Dendritic cell treated with granulocyte-macrophage colony-stimulating factor and Interleukin-4, amounts not matched to agents 40 ng/mL and 50 ng/mL, for 4 days (primary cell): Measurements from ENCODE around the gene OR5T3.
"Not testable (repeated sequence)": the region's sequence is repeated elsewhere in the genome, so short reads cannot be mapped to it uniquely, and the experiment has no call there.

Experiments
- H3K27ac Mint-ChIP-seq: one replicate; pipeline ENCODE4 v1.8.0; 2022; ENCODE audit warnings: mild to moderate bottlenecking, mixed read lengths
- H3K27me3 Mint-ChIP-seq: one replicate; pipeline ENCODE4 v1.8.0; 2022; ENCODE audit warnings: mild to moderate bottlenecking, mixed read lengths
- H3K36me3 Mint-ChIP-seq: one replicate; pipeline ENCODE4 v1.8.0; 2022; ENCODE audit warnings: low read depth, mixed read lengths
- H3K4me1 Mint-ChIP-seq: one replicate; pipeline ENCODE4 v1.8.0; 2022; ENCODE audit warnings: low read depth, mixed read lengths
- H3K4me3 Mint-ChIP-seq: one replicate; pipeline ENCODE4 v1.8.0; 2022; ENCODE audit warnings: mild to moderate bottlenecking, moderate library complexity, mixed read lengths
- H3K9me3 Mint-ChIP-seq: one replicate; pipeline ENCODE4 v1.8.0; 2022; ENCODE audit warnings: mixed read lengths
- intact Hi-C: fragments of 100-400 bp; cut with micrococcal nuclease; formaldehyde crosslinking; loops from one replicate; pipeline ENCODE4 v1.15.0; 2022

OR5T3 gene

DNA sequence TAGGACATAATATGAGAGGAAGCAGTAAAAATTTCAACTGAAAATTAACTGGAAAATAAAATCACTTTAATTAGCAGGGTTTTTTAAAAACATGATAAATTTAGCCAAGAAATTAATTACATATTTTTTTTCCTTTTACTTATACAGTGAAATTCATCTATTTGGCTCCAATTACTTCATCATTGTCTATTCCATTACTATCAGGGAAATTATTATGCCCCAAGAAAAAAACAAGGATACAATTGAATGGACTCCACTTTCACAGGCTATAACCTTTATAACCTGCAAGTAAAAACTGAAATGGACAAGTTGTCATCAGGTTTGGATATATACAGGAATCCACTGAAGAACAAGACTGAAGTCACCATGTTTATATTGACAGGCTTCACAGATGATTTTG, at the start of gene OR5T3:
Gene OR5T3 (plus strand): TSS at position 301 of the 400 bp plus-strand sequence. CDS start 0 bp downstream, at position 301.
- Mint-ChIP-seq H3K9me3 (peaks cover 19% of the 10 kb centered on the region), H3K27me3 (no peaks in the 10 kb centered on the region), H3K27ac (no peak within 1 kb of the TSS), H3K4me1 (no peaks in the 10 kb centered on the region), H3K4me3 (no peak within 1 kb of the TSS), H3K36me3 (no peaks in the 10 kb centered on the region)
- intact Hi-C loops = no loop called here

DNA sequence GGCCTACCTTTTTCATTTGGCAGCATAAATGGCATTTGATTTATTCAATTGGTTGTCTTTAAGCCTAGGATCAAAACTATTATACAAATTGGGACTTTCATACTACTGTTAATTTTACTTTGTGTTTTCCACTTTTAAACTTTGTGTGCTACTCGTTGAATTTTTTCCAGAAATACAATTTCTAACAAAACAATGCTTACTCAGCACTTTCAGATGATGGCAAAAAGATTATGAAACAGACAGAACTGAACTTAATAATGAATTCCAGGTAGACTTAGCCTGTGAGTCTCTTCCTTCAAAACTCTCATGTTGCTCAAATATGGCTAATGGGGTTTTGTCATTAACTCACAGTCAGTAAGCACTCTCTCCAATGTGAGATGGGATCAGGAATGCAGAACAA, 44.3 kb upstream of the OR5T3 start:
- Mint-ChIP-seq H3K9me3 (peaks cover 39% of the 10 kb centered on the region), H3K36me3 (no peaks in the 10 kb centered on the region), H3K4me1 (no peaks in the 10 kb centered on the region), H3K27me3 (no peaks in the 10 kb centered on the region), H3K4me3 (no peak overlapping the region), H3K27ac (no peak overlapping the region)
- intact Hi-C loops = no loop called here

DNA sequence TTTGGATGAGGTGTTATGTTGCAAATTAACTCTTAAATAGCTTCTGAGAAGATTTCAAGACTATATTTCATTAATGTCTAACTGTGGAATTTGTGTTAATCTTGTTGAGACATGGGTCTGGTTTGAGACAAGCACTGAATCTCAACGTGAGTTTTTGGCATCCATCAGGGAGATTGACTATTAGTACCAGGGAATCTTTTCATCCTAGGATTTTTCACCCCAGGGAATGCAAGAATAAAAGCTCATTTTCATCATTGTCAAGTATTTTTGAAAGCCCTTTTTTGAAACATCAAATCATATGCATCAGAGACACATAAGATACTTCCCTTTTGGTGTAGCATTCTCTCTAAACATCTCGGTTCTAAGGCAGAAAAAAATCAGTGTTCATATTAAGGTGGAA, 37.5 kb upstream of the OR5T3 start:
- intact Hi-C loops = no loop called here
- H3K4me3 Mint-ChIP-seq = no peak overlapping the region
- H3K36me3 Mint-ChIP-seq = no peaks in the 10 kb centered on the region
- H3K4me1 Mint-ChIP-seq = no peaks in the 10 kb centered on the region
- H3K27me3 Mint-ChIP-seq = no peaks in the 10 kb centered on the region
- no peak overlapping the region for H3K27ac Mint-ChIP-seq
- H3K9me3 Mint-ChIP-seq = peaks cover 46% of the 10 kb centered on the region

GRCh38 chr11:56219735-56220134, 32.3 kb upstream of the OR5T3 start:
- intact Hi-C loops, H3K36me3 Mint-ChIP-seq, H3K4me1 Mint-ChIP-seq, H3K27me3 Mint-ChIP-seq, H3K4me3 Mint-ChIP-seq, H3K27ac Mint-ChIP-seq: not testable (repeated sequence)
- peaks cover 68% of the 10 kb centered on the region for H3K9me3 Mint-ChIP-seq

- Mint-ChIP-seq H3K9me3 (peaks cover 30% of the 10 kb centered on the region), H3K36me3 (no peaks in the 10 kb centered on the region), H3K4me1 (no peaks in the 10 kb centered on the region), H3K27ac (no peak within 1 kb of the TSS), H3K4me3 (no peak within 1 kb of the TSS), H3K27me3 (no peaks in the 10 kb centered on the region)
- intact Hi-C loops = no loop called here
These were observed 17.9 kb upstream of the OR5T3 start, which contains the start of gene OR5T2 for GRCh38 chr11:56234155-56234554. OR5T2 (minus strand) TSS chr11:56234255; CDS start chr11:56233062, 1,193 bp downstream.

- Mint-ChIP-seq H3K27ac (no peak overlapping the region), H3K36me3 (no peaks in the 10 kb centered on the region), H3K4me1 (no peaks in the 10 kb centered on the region), H3K4me3 (no peak overlapping the region), H3K27me3 (no peaks in the 10 kb centered on the region), H3K9me3 (peaks cover 47% of the 10 kb centered on the region)
- intact Hi-C loops = no loop called here
These were observed 19.0 kb downstream of the OR5T3 start for GRCh38 chr11:56271092-56271491.

GRCh38 chr11:56273854-56274253, 21.8 kb downstream of the OR5T3 start, which contains the start of gene OR5T1:
OR5T1 (plus strand) TSS chr11:56274154; CDS start chr11:56275639, 1,485 bp downstream.
- Mint-ChIP-seq H3K4me1 (no peaks in the 10 kb centered on the region), H3K27ac (no peak within 1 kb of the TSS), H3K36me3 (no peaks in the 10 kb centered on the region), H3K27me3 (no peaks in the 10 kb centered on the region), H3K4me3 (no peak within 1 kb of the TSS), H3K9me3 (peaks cover 36% of the 10 kb centered on the region)
- intact Hi-C loops = no loop called here

- no peaks in the 10 kb centered on the region for H3K4me1 Mint-ChIP-seq
These were observed 40.1 kb downstream of the OR5T3 start, which contains the start of gene OR8H1 for GRCh38 chr11:56292154-56292553. OR8H1 (minus strand) TSS chr11:56292254; CDS start chr11:56291062, 1,192 bp downstream.

DNA sequence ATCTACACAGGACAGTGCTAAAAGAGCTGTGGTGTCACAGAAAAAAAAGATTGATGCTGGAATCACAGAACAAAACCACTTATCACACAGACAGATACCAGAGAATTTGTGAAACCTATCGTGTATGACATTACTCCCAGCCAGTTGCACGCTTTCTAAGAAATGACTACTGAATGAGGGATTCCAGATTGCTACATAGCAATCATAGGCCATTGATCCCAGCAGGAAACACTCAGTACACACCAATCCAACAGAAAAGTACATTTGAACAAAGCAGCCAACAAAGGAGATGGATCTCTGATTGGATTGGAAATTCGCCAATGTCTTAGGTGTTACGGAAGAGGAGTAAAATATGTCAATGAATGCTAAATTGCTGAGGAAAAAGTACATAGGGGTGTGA, 44.8 kb downstream of the OR5T3 start:
- H3K4me1 Mint-ChIP-seq = no peaks in the 10 kb centered on the region
- intact Hi-C loops = no loop called here
- no peaks in the 10 kb centered on the region for H3K36me3 Mint-ChIP-seq
- no peak overlapping the region for H3K4me3 Mint-ChIP-seq
- H3K27ac Mint-ChIP-seq = no peak overlapping the region
- H3K27me3 Mint-ChIP-seq = no peaks in the 10 kb centered on the region
- H3K9me3 Mint-ChIP-seq = peaks cover 9% of the 10 kb centered on the region

More at GRCh38 chr11:56292154-56292553, 40.1 kb downstream of the OR5T3 start, which contains the start of gene OR8H1:
- peaks cover 16% of the 10 kb centered on the region for H3K9me3 Mint-ChIP-seq
- H3K27ac Mint-ChIP-seq = no peak within 1 kb of the TSS
- H3K4me3 Mint-ChIP-seq = no peak within 1 kb of the TSS
- H3K36me3 Mint-ChIP-seq = no peaks in the 10 kb centered on the region
- no peaks in the 10 kb centered on the region for H3K27me3 Mint-ChIP-seq
- intact Hi-C loops = no loop called here
